Measurements from ENCODE around the gene ELMO1. TPM values are rescaled to one million over a fixed set of nuclear protein-coding genes. Genes with fewer than 3 reads are reported as not detected.

The ELMO1 gene
- 2.0 to 2.8 TPM (median 2.3 TPM) in 5 replicates for total RNA-seq (2022; extraction: Qiagen RNA extraction)

GRCh38 chr7:37448636-37449361 lies at the start of gene ELMO1:
TSS of gene ELMO1 (minus strand) at chr7:37448864. CDS start at chr7:37342690, 106,174 bp downstream.

Other genes starting within 250 kb of the ELMO1 start
- not detected in 5 replicates for gene GPR141, start 234.9 kb upstream of the ELMO1 start, total RNA-seq (2022; extraction: Qiagen RNA extraction)

Data from A549 treated with Mapracorat at 1 μM for 4 hours (cell line).